ENCODE data around the gene TBC1D5.

Gene TBC1D5

GRCh38 chr3:17508180-17508752 is 234.2 kb downstream of the TBC1D5 start:
- intact Hi-C loops (cut with DNase I; ENCODE audit: low total_unique reads) = no loop called here

GRCh38 chr3:17507480-17507879 is 235.0 kb downstream of the TBC1D5 start:
- H3K4me3 ChIP-seq = no peak overlapping the region
- H3K9me3 ChIP-seq = no peaks in the 10 kb centered on the region
- no peak for DNase-seq
- TF ChIP-seq CTCF (IDR thresholded peaks at IDR 0.05) = no peak
- H3K36me3 ChIP-seq = no peaks in the 10 kb centered on the region
- no peak overlapping the region for H3K27ac ChIP-seq
- peaks cover 0 to 11% (median 0%) of the 10 kb centered on the region in 4 donors for H3K4me1 ChIP-seq
- intact Hi-C loops (cut with DNase I; ENCODE audit: low total_unique reads) = no loop called here
- no peaks in the 10 kb centered on the region for H3K27me3 ChIP-seq

More at GRCh38 chr3:17508180-17508752, 234.2 kb downstream of the TBC1D5 start:
- H3K36me3 ChIP-seq = no peaks in the 10 kb centered on the region
- H3K9me3 ChIP-seq = no peaks in the 10 kb centered on the region
- peaks cover 0 to 11% (median 0%) of the 10 kb centered on the region in 4 donors for H3K4me1 ChIP-seq
- no peak overlapping the region for H3K4me3 ChIP-seq
- no peaks in the 10 kb centered on the region for H3K27me3 ChIP-seq
- no peak overlapping the region for H3K27ac ChIP-seq
- no peak for TF ChIP-seq CTCF (IDR thresholded peaks at IDR 0.05)
- DNase-seq = no peak

- no peak for DNase-seq
- no peak for TF ChIP-seq CTCF (IDR thresholded peaks at IDR 0.05)
- H3K36me3 ChIP-seq = no peaks in the 10 kb centered on the region
- H3K4me1 ChIP-seq = peaks cover 0 to 11% (median 0%) of the 10 kb centered on the region in 4 donors
- H3K4me3 ChIP-seq = no peak overlapping the region
- no peaks in the 10 kb centered on the region for H3K9me3 ChIP-seq
- no peaks in the 10 kb centered on the region for H3K27me3 ChIP-seq
- no peak overlapping the region for H3K27ac ChIP-seq
- intact Hi-C loops (cut with DNase I; ENCODE audit: low total_unique reads) = no loop called here
These were observed 236.6 kb downstream of the TBC1D5 start for GRCh38 chr3:17505856-17506255.

GRCh38 chr3:17501745-17502144 is 240.7 kb downstream of the TBC1D5 start:
- no peaks in the 10 kb centered on the region for H3K36me3 ChIP-seq
- TF ChIP-seq CTCF (IDR thresholded peaks at IDR 0.05) = no peak
- no peak overlapping the region for H3K4me3 ChIP-seq
- H3K27ac ChIP-seq = no peak overlapping the region
- peaks cover 0 to 11% (median 0%) of the 10 kb centered on the region in 4 donors for H3K4me1 ChIP-seq
- no peaks in the 10 kb centered on the region for H3K9me3 ChIP-seq
- H3K27me3 ChIP-seq = no peaks in the 10 kb centered on the region
- no peak for DNase-seq
- intact Hi-C loops (cut with DNase I; ENCODE audit: low total_unique reads) = no loop called here

GRCh38 chr3:17500618-17501017 is 241.8 kb downstream of the TBC1D5 start:
- H3K4me3 ChIP-seq = no peak overlapping the region
- no peaks in the 10 kb centered on the region for H3K27me3 ChIP-seq
- H3K27ac ChIP-seq = no peak overlapping the region
- H3K36me3 ChIP-seq = no peaks in the 10 kb centered on the region
- intact Hi-C loops (cut with DNase I; ENCODE audit: low total_unique reads) = no loop called here
- H3K4me1 ChIP-seq = peaks cover 0 to 16% (median 0%) of the 10 kb centered on the region in 4 donors
- no peaks in the 10 kb centered on the region for H3K9me3 ChIP-seq
- no peak for DNase-seq
- TF ChIP-seq CTCF (IDR thresholded peaks at IDR 0.05) = no peak
